A549 (cell line): ENCODE measurements around the gene ENO1. TPM values are rescaled to one million over a fixed set of nuclear protein-coding genes. Genes with fewer than 3 reads are reported as not detected.
A peak's percentile ranks its signal among the peaks of the same experiment; 100 is the strongest.
"Not testable (repeated sequence)": the region's sequence is repeated elsewhere in the genome, so short reads cannot be mapped to it uniquely, and the experiment has no call there.

Experiments
- ATAC-seq, 2 experiments: fragments of 200-7000 bp in 1 of 2; fragments of >200 bp in 1 of 2; cut with Nextera tagmentation in 1 of 2; cut with Tn5 transposase in 1 of 2; 3 replicates each; pipeline versions ENCODE4 v1.8.0 to v1.9.1; 2018 to 2020; ENCODE audit warnings: mild to moderate bottlenecking in 1 of 2, moderate library complexity in 1 of 2
- CTCF ChIA-PET: fragments of 300-600 bp; sonication (Branson Sonifier 250); formaldehyde crosslinking; extraction: SDS; loops from one replicate; lab custom pipeline; 2021; ENCODE audit warnings: antibody characterized with exemption, inconsistent platforms; lab: Yijun Ruan, JAX
- POLR2A ChIA-PET: fragments of 350-600 bp; formaldehyde crosslinking; extraction: SDS; loops from one replicate; lab custom pipeline; 2021; ENCODE audit warnings: antibody characterized with exemption, inconsistent platforms; lab: Yijun Ruan, JAX
- DNase-seq, 2 experiments: peaks; one replicate each; pipeline versions ENCODE4 v3.0.0 to v3.0.0-alpha.2; 2011 to 2016; ENCODE audit warnings: low read depth in 1 of 2, low spot score in 1 of 2
- FAIRE-seq: peaks from 2 replicates; lab custom pipeline; 2011; peaks lifted over from hg19 to GRCh38; lab: Jason Lieb, UNC
- H3K27ac ChIP-seq, 2 experiments: fragments of >200 bp; sonication (Bioruptor Twin); formaldehyde crosslinking; 3 replicates each; pipeline ENCODE4 v1.5.1; 2016 to 2017
- H3K4me1 ChIP-seq: fragments of >200 bp; sonication (Bioruptor Twin); formaldehyde crosslinking; 3 replicates; pipeline ENCODE4 v1.6.1; 2016
- H3K4me2 ChIP-seq: fragments of >200 bp; sonication (Bioruptor Twin); formaldehyde crosslinking; 3 replicates; pipeline ENCODE4 v1.6.1; 2016
- H3K4me3 ChIP-seq: fragments of >200 bp; sonication (Bioruptor Twin); formaldehyde crosslinking; 3 replicates; pipeline ENCODE4 v1.5.1; 2016
- H3K9me3 ChIP-seq: fragments of >200 bp; sonication (Bioruptor Twin); formaldehyde crosslinking; 3 replicates; pipeline ENCODE4 v1.6.1; 2016
- BCL3 ChIP-seq: fragments of >200 bp; sonication (Bioruptor Twin); formaldehyde crosslinking; IDR thresholded peaks from 3 replicates; pipeline ENCODE4 v1.6.1; 2016
- BHLHE40 ChIP-seq: IDR thresholded peaks from 2 replicates; pipeline ENCODE4 v1.6.1; 2012; ENCODE audit warnings: low read depth, low read length, inconsistent platforms
- CEBPB ChIP-seq, 2 experiments: fragments of >200 bp in 1 of 2; sonication (Bioruptor Twin) in 1 of 2; formaldehyde crosslinking in 1 of 2; IDR thresholded peaks; 2 replicates each; pipeline ENCODE4 v1.6.1; 2012 to 2016
- EHF ChIP-seq: fragments of 250-450 bp; sonication (Bioruptor Pico); IDR thresholded peaks from 2 replicates; pipeline ENCODE4 v1.5.0; 2020; ENCODE audit warnings: mild to moderate bottlenecking
- ELK1 ChIP-seq: fragments of 150-350 bp; IDR thresholded peaks from 2 replicates; pipeline ENCODE4 v1.6.1; 2014; ENCODE audit warnings: low read depth, mild to moderate bottlenecking, low read length
- EP300 ChIP-seq, 2 experiments: fragments of >200 bp; sonication (Bioruptor Twin); formaldehyde crosslinking; IDR thresholded peaks; 2 replicates in 1 of 2; 3 replicates in 1 of 2; pipeline ENCODE4 v1.6.1; 2016 to 2017
- HEYL ChIP-seq: fragments of 250-450 bp; sonication (Bioruptor Pico); IDR thresholded peaks from 2 replicates; pipeline ENCODE4 v1.8.0; 2021; ENCODE audit warnings: mild to moderate bottlenecking, moderate library complexity
- HOXA7 ChIP-seq: fragments of 250-450 bp; sonication (Bioruptor Pico); IDR thresholded peaks from 2 replicates; pipeline ENCODE4 v1.5.0; 2020; ENCODE audit warnings: mild to moderate bottlenecking, moderate library complexity
- JUNB ChIP-seq: fragments of >200 bp; sonication (Bioruptor Twin); formaldehyde crosslinking; IDR thresholded peaks from 2 replicates; pipeline ENCODE4 v1.6.1; 2016
- MAFK ChIP-seq: fragments of 450-650 bp; IDR thresholded peaks from 2 replicates; pipeline ENCODE4 v1.6.1; 2014; ENCODE audit not compliant: partially characterized antibody
- REST ChIP-seq: fragments of 200-600 bp; sonication (generic); IDR thresholded peaks from 2 replicates; pipeline ENCODE4 v1.6.1; 2016; ENCODE audit warnings: antibody characterized with exemption, mild to moderate bottlenecking, moderate library complexity
- ZFP36 ChIP-seq: fragments of 450-650 bp; IDR thresholded peaks from 2 replicates; pipeline ENCODE4 v1.6.1; 2014; ENCODE audit warnings: borderline replicate concordance; ENCODE audit not compliant: partially characterized antibody
- WGBS: methylation state at CpG from one replicate; pipeline ENCODE4 v1.1.6; 2017; ENCODE audit errors: missing lambda C conversion rate; 5-methylcytosine and 5-hydroxymethylcytosine counted together
- polyA plus RNA-seq, 4 experiments: library from polyadenylated mRNA; depleted of rRNA in 3 of 4; stranded (reverse); fragments of >200 nt; fragmentation: RNase III in 1 of 4; extraction: RNeasy Plus Mini Kit Qiagen cat#74134 plus additional on column Dnase treatment in 1 of 4; gene quantifications; 2 replicates in 3 of 4; 3 replicates in 1 of 4; pipeline ENCODE4 v1.2.3, GENCODE V29; 2011 to 2017

The ENO1 gene
- polyA plus RNA-seq, 2 of the 4 experiments (the other 2 are of a cell fraction) = 1,899 to 2,981 TPM

GRCh38 chr1:8886589-8886988, 8.1 kb upstream of the ENO1 start:
- CTCF ChIA-PET = interaction anchor here (1.0 to 2.5 kb wide), 5 partner anchors 15 to 101 kb away, joined by 3 to 9 read pairs (median 5); no protein-coding TSS in a partner anchor

GRCh38 chr1:8886031-8886524, 7.6 kb upstream of the ENO1 start:
- ChIA-PET CTCF (interaction anchor here (1.0 to 2.5 kb wide), 5 partner anchors 16 to 119 kb away, joined by 3 to 9 read pairs (median 4); no protein-coding TSS in a partner anchor), POLR2A (interaction anchor here (1.0 kb wide), 1 partner anchor 11 kb away, joined by 3 read pairs; no protein-coding TSS in a partner anchor)
- not testable (repeated sequence) for ATAC-seq, DNase-seq, H3K9me3 ChIP-seq, H3K4me3 ChIP-seq, FAIRE-seq
- WGBS = 80% methylated on average over 9 of the region's 9 CpGs
- Histone ChIP-seq H3K27ac (peak overlapping the region; percentile 99), H3K4me1 (peaks cover 65% of the 10 kb centered on the region), H3K4me2 (0 out of 3 replicates have a peak overlapping the region, but pooled peaks have one; percentile 10)

More at GRCh38 chr1:8886589-8886988, 8.1 kb upstream of the ENO1 start:
- no peak for ATAC-seq
- Histone ChIP-seq H3K27ac (peak overlapping the region; percentile 99), H3K4me3 (no peak overlapping the region), H3K4me2 (no peak overlapping the region), H3K9me3 (no peaks in the 10 kb centered on the region), H3K4me1 (peaks cover 65% of the 10 kb centered on the region)
- POLR2A ChIA-PET = no interaction called here
- DNase-seq = no peak
- no peak for FAIRE-seq
- TF ChIP-seq BHLHE40 (no peak), ELK1 (no peak), ZFP36 (no peak), EHF (CRISPR knock-in tag) (no peak), JUNB (no peak)
- 92% methylated on average over 2 of the region's 2 CpGs for WGBS

GRCh38 chr1:8884105-8884504, 5.6 kb upstream of the ENO1 start:
- CTCF ChIA-PET = interaction anchor here (0.8 to 2.1 kb wide), 2 partner anchors 67 to 121 kb away, joined by 3 to 4 read pairs; no protein-coding TSS in a partner anchor
- Histone ChIP-seq H3K4me2 (peak overlapping the region; percentile 57), H3K4me1 (peaks cover 65% of the 10 kb centered on the region), H3K27ac (peak overlapping the region; percentile 99)
- ATAC-seq, DNase-seq, H3K4me3 ChIP-seq, POLR2A ChIA-PET, H3K9me3 ChIP-seq, FAIRE-seq: not testable (repeated sequence)
- WGBS = 82% methylated on average over 12 of the region's 13 CpGs

GRCh38 chr1:8883491-8883890, 5.0 kb upstream of the ENO1 start:
- ChIA-PET POLR2A (no interaction called here), CTCF (interaction anchor here (0.8 to 1.1 kb wide), 2 partner anchors 35 to 68 kb away, joined by 3 to 4 read pairs; no protein-coding TSS in a partner anchor)
- no peak overlapping the region for H3K4me3 ChIP-seq
- peak overlapping the region; percentile 99 for H3K27ac ChIP-seq
- 0% methylated on average over 3 of the region's 3 CpGs for WGBS
- TF ChIP-seq HEYL (CRISPR knock-in tag) = no peak
- no peak for TF ChIP-seq HOXA7 (CRISPR knock-in tag)
- peak in 1 of 2 experiments; percentile 65; a peak in 2 of 5 replicates for TF ChIP-seq EP300 (IDR thresholded peaks at IDR 0.05)
- TF ChIP-seq CEBPB (IDR thresholded peaks at IDR 0.05) = peak in 1 of 2 experiments; percentile 53; a peak in 1 of 4 replicates
- TF ChIP-seq BCL3 = no peak
- TF ChIP-seq MAFK = no peak
- no peak for TF ChIP-seq REST
- peaks cover 60% of the 10 kb centered on the region for H3K4me1 ChIP-seq
- ATAC-seq = no peak
- no peaks in the 10 kb centered on the region for H3K9me3 ChIP-seq
- no peak for FAIRE-seq
- peak in 1 of 2 experiments; percentile 58 for DNase-seq
- peak overlapping the region; percentile 57 for H3K4me2 ChIP-seq
